SKM-1 treated with dmso at 0.1 percent for 144 hours (cell line): ENCODE data around the gene LMNTD2.

Source experiments
- DNase-seq: peaks from one replicate; lab custom pipeline; 2025; ENCODE audit not compliant: unreplicated experiment; lab: John Stamatoyannopoulos, UW

LMNTD2 gene

GRCh38 chr11:535519-536454 lies 24.8 kb downstream of the LMNTD2 start, which contains the start of gene HRAS:
Gene HRAS, minus strand, starts transcription at chr11:535576.
- DNase-seq: peak; percentile 89

GRCh38 chr11:535210-535518 lies 25.4 kb downstream of the LMNTD2 start:
- DNase-seq: no peak

DNA sequence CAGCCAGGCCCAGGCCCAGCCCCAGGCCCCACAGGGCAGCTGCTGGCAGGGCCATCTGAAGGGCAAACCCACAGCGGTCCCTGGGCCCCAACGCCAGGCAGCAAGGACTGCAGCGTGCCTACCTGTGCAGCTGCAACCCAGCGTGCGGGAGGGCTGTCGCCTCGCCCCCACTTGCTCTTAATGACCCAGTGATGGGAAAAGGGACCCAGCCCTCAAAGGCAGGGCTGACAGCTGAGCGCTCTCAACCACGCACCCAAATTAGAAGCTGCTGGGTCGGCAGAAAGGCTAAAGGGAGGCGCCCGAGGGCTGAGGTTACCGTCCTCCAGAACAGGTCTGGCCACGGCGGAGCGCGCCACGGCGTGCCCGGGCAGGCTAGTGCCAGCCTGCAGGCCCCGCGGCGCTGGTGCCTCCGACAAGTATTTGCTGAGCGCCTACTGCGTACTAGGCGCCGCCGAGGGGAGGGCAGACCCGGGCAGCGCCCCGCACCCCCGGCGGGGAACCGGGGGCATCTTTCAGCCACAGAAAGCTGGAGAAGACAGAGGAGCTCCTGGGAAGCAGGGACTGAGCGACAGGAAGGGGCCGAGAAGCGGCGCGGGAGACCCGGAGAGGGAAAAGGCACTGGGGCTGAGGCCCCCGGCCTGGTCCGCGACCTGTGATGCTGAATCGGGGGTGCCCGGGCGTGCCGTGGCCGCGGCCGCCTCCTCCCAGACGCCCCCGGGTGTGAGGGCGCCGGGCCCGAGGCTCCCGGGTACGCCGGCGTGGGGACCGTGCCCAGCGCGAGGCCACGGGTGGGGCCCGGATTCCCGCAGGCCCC lies 25.9 kb downstream of the LMNTD2 start:
- DNase-seq: no peak

DNA sequence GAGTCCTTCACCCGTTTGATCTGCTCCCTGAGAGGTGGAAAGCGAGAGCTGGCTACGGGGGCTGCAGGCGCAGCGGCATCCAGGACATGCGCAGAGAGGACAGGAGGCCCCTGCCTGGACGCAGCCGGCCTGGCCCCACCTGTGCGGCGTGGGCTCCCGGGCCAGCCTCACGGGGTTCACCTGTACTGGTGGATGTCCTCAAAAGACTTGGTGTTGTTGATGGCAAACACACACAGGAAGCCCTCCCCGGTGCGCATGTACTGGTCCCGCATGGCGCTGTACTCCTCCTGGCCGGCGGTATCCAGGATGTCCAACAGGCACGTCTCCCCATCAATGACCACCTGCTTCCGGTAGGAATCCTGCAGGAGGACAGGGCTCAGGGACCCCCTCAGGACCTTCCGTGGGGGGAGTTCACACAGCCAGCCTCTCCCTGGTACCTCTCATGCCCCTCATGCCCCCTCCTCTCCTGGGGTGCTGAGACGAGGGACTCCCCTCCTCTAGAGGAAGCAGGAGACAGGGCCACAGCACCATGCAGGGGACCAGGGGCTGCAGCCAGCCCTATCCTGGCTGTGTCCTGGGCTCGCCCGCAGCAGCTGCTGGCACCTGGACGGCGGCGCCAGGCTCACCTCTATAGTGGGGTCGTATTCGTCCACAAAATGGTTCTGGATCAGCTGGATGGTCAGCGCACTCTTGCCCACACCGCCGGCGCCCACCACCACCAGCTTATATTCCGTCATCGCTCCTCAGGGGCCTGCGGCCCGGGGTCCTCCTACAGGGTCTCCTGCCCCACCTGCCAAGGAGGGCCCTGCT lies 26.7 kb downstream of the LMNTD2 start:
- no peak for DNase-seq

GRCh38 chr11:532986-533585 lies 27.5 kb downstream of the LMNTD2 start:
- no peak for DNase-seq

DNA sequence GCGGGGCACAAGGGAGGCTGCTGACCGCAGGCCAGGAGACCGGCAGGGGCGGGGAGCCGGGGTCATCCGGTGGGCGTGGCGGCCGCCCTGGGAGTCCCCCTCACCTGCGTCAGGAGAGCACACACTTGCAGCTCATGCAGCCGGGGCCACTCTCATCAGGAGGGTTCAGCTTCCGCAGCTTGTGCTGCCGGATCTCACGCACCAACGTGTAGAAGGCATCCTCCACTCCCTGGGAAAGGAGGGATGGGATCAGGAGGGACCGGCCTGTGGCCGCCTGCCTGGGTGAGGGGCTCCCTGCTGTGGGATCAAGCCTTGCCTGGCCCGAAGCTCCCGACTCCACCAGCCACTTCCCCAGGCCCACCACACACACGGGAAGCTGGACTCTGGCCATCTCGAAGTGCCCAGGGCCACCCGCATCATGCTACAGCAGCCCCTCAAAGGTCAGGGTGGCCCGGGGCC lies 28.0 kb downstream of the LMNTD2 start:
- no peak for DNase-seq

DNA sequence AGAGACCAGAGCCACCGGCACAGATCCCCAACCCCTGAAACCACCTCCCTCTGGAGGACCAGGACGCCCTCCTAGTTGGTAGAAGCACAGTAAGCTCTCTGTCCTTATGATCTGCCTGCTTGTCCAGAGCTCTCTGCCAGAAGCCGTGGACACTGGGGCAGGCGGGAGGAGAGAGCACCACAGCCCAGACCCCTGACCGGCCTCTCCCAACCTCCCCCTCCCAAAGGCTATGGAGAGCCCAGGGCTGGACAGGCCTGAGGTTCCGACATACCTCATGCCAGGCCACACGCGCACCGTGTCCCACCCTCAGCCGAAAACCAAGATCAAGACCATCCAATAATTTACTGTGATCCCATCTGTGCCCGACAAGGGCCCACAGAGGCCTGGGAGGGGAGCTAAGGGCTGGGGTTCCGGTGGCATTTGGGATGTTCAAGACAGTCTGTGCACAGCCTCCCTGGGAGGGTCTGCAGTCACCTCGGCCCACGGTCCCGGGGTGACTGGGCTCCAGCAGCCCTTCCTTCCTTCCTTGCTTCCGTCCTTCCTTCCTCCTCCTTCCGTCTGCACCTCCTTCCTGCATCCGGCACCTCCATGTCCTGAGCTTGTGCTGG lies 28.5 kb downstream of the LMNTD2 start:
- no peak for DNase-seq

DNA sequence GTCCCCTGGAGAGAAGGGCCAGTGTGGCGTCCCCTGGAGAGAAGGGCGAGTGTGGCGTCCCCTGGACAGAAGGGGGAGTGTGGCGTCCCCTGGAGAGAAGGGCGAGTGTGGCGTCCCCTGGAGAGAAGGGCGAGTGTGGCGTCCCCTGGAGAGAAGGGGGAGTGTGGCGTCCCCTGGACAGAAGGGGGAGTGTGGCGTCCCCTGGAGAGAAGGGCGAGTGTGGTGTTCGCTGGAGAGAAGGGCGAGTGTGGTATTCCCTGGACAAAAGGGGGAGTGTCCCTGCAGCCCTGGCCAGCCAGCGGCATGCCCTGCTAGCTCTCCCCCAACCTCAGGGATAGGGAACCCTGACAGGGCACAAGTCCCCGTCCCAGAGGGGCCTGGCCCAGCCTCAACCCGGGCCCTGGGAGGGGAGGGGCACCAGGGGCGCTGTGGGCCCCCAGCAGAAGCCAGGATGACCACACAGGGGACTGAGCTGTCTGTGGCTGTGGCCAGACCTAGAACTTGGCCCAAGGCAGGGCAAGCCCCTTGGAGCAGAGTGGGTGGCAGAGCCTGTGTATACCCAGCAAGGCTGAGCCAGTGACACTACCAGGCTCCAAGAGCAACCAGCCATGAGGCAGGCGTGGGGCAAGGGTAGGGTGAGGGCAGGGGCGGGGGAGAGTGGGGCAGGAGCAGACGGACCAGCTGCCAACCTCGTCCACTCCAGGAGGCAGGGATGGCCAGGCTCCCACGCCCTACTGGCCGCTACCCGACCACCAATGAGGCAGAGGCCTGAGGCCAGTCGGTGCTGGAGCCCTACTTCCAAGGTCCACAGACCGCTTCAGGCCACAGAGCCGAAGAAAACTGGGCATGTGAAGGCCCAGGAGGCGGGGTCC lies 29.3 kb downstream of the LMNTD2 start:
- DNase-seq: no peak

DNA sequence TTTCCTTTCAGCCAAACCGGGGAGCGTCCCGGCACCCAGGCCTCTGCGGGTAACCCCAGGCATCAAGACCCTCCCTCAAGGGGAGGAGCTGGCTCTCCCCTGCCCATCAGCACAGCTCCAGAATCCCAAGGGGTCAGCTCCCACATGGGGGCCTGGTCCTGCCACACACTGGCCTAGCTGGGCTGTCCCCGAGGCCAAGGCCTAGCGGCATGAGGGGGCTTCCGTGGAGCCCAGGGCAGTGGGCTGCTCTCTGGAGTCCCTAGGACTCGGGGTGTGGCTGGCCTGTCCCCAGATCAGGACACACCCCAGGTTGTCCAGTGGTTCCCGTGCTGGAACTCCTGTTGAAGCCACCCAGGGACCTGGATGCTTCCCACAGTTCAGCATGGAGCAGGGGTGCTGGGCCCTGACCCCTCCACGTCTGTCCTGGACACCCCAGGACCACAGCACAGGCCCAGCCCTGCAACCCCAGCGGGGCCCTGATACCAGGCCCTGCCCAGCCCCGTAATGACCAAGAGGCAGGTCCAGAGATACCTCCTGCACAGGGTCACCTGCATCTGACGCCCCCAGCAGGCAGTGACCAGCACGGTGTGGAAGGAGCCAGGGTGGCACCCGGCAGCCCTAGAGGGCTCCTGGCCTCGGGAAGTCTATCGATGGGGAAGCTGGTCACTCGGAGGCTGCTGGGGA lies 30.7 kb downstream of the LMNTD2 start:
- no peak for DNase-seq

DNA sequence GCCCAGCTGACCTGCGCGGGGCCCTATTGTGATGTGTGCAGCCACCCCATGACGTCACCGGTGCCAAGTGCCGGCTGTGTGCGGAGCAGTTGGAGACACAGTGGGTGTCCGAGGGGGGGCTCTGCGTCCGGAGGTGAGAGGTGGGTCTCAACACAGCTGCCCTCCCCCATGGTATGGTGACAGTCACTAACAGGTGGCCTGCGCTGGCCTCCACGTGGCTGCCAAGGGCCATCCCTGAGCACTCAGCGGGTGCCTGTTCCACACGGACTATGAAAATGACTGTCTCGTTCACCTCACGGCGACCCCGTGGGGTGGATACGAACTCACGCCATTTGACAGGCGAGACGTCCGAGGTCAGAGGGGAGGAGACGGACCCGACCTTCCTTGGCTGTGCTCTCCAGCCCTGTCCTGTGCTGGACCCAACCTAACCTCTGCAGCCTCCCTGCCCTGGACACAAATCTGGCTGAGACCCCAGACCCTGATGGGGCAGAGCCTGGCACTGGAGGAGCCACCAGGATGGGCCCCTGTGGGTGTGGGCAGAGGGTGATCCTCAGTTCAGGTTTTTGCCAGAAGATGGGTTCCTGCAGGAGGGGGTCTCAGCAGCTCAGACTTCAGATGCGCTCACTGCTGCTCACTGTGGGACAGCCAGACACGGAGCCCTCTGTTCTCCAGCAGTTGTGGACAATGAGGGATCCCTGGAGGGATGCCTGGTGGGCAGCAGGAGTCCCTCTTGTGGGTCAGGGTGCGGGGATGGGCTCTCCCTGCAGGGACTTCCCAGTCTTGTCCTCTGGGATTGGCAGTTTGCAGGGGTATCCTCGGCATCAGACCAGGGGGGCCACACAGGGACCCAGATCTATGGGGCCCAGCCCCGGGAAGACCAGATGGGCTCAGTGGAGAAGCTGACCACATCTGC lies 31.5 kb downstream of the LMNTD2 start:
- DNase-seq: no peak

GRCh38 chr11:528166-528814 lies 32.2 kb downstream of the LMNTD2 start:
- no peak for DNase-seq

- DNase-seq: no peak
Measured at GRCh38 chr11:526192-526591, 34.3 kb downstream of the LMNTD2 start.

DNA sequence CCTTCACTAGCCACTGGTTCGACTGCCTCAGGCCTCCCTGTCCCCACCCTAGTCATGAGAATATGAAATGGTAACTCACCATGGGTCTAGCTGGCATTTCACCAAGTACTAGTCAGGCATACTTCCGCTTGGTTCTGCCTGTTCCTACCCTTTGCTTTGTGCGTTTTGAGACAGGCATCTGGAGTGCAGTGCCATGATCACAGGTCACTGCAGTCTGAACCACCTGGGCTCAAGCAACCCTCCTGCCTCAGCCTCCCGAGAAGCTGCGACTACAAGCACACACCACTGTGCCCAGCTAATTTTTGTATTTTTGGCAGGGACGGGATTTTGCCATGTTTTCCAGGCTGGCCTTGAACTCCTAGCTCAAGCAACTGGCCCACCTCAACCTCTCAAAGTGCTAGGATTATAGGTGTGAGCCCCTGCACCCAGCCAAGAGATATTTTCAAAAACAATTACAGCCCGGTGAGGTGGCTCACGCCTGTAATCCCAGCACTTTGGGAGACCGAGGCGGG lies 39.3 kb downstream of the LMNTD2 start:
- no peak for DNase-seq

DNA sequence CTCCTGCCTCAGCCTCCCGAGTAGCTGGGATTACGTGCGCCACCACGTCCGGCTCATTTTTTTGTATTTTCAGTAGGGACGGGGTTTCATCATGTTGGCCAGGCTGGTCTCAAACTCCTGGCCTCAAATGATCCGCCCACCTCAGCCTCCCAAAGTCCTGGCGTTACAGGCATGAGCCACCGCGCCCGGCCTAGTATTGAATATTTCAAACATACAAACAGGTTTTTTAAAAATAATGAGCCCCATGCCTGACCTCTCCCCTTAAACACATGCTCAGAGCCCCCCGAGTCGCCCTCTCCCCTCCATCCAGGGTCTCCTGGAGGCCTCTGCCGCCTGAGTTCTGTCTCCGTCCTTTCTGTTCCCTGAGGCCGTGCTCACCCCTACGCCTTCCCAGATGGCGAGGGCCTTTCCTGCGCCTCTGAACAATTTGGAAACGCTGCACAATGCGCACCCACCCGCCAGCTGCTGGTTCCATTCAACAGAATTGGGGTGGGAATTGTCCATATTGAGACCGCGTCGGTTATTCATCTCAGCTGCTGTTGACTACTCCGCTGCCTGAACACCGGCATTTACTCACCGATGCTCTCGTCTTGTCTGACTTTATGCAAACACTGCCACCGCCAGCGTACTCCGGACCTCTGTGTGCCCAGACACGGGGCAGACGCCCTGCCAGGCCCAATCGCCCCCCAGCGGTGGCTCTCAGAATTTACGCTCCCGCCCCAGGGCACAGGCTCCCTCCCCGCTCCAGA lies 39.9 kb downstream of the LMNTD2 start:
- DNase-seq: no peak

GRCh38 chr11:518463-519202 lies 41.9 kb downstream of the LMNTD2 start:
- DNase-seq: no peak
